Hindlimb muscle (tissue), 1 donor: Measurements from ENCODE around the gene PLXDC2. TPM values are rescaled to one million over a fixed set of nuclear protein-coding genes. Genes with fewer than 3 reads are reported as not detected.
A peak's percentile ranks its signal among the peaks of the same experiment; 100 is the strongest.
"Not testable (repeated sequence)": the region's sequence is repeated elsewhere in the genome, so short reads cannot be mapped to it uniquely, and the experiment has no call there.

Experiments used
- DNase-seq: peaks from one replicate; pipeline ENCODE4 v3.0.0-alpha.2; 2013
- polyA plus RNA-seq: library from polyadenylated mRNA; unstranded; fragments of 120-200 nt; gene quantifications from one replicate; pipeline ENCODE4 v1.2.1, GENCODE V29; 2013; ENCODE audit not compliant: insufficient read length

Gene PLXDC2
- polyA plus RNA-seq = 31.4 TPM

DNA sequence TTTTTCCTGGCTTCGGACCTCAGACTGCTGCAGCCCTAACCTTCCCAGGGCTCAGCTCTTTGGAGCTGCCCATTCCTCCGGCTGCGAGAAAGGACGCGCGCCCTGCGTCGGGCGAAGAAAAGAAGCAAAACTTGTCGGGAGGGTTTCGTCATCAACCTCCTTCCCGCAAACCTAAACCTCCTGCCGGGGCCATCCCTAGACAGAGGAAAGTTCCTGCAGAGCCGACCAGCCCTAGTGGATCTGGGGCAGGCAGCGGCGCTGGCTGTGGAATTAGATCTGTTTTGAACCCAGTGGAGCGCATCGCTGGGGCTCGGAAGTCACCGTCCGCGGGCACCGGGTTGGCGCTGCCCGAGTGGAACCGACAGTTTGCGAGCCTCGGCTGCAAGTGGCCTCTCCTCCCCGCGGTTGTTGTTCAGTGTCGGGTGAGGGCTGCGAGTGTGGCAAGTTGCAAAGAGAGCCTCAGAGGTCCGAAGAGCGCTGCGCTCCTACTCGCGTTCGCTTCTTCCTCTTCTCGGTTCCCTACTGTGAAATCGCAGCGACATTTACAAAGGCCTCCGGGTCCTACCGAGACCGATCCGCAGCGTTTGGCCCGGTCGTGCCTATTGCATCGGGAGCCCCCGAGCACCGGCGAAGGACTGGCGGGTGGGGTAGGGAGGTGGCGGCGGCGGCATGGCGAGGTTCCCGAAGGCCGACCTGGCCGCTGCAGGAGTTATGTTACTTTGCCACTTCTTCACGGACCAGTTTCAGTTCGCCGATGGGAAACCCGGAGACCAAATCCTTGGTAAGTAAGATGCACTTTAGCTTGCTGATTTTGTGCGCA, at the start of gene PLXDC2:
Gene PLXDC2 (plus strand): TSS at position 22 of the 820 bp plus-strand sequence.
- DNase-seq = peak; percentile 66

- no peak for DNase-seq
Observed at GRCh38 chr10:19767876-19768275, 48.4 kb upstream of the PLXDC2 start.

GRCh38 chr10:19769826-19770225, 46.4 kb upstream of the PLXDC2 start:
- DNase-seq = not testable (repeated sequence)

DNA sequence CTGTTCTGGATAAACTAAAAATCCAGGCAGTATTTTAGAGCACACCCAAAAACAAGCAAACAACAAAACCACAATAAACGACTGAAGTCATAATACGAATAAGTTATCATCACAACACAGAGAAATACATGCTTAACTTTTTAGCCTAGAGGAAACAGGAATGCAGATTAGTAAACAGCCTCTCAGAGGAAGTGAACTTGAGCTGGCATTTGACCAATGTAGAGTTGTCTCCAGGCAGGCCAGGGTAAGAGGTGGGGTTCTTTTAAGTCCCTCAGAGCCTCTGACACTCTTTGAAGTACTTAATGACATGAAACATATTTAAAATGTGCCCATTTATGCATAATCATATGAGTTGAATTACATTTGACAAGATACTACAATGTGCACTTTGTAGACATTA, 43.3 kb upstream of the PLXDC2 start:
- no peak for DNase-seq

GRCh38 chr10:19775296-19775695, 40.9 kb upstream of the PLXDC2 start:
- DNase-seq = no peak

GRCh38 chr10:19777806-19778205, 38.4 kb upstream of the PLXDC2 start:
- no peak for DNase-seq

DNA sequence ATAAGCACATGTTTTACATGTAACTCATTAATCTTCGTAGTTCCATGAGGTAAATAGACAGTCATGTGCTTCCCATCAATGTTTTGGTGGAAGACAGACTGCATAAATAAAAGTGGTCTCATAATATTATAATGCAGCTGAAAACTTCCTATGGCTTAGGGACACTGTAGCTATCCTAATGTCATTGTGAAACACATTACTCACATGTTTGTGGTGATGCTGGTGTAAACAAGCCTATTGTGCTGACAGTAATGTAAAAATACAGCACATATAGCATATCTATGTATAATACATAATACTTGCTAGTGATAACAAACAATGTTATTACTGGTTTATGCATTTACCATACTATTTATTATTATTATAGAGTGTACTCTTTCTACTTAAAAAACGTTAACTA, 37.2 kb upstream of the PLXDC2 start:
- no peak for DNase-seq

GRCh38 chr10:19782430-19783089, 33.7 kb upstream of the PLXDC2 start:
- no peak for DNase-seq

DNA sequence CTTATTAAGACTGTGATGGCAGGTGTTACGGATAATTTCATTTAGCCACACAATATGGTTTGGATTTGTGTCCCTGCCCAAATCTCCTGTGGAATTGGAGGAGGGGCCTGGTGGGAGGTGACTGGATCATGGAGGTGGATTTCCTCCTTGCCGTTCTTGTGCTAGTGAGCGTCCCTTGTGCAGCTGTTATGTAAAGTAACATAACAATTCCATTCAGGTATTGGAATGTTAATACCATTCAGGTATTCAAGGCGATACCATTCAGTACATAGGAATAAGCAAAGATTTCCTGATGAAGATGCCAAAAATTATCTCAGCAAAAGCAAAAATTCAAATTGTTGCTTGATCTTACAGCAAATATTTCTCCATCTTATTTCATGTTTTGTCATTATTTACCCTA, 32.5 kb upstream of the PLXDC2 start:
- DNase-seq = no peak

DNA sequence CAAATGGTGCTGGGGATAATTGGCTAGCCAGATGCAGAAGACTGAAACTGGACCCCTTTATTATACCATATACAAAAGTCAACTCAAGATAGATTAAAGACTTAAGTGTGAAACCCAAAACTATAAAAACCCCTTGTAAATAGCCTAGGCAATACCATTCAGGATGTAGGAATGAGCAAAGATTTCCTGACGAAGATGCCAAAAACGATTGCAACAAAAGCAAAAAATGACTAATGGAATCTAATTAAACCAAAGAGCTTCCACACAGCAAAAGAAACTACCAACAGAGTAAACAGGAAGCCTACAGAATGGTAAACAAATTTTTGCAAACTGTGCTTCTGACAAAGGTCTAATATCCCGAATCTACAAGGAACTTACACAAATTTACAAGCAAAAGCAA, 30.9 kb upstream of the PLXDC2 start:
- no peak for DNase-seq

DNA sequence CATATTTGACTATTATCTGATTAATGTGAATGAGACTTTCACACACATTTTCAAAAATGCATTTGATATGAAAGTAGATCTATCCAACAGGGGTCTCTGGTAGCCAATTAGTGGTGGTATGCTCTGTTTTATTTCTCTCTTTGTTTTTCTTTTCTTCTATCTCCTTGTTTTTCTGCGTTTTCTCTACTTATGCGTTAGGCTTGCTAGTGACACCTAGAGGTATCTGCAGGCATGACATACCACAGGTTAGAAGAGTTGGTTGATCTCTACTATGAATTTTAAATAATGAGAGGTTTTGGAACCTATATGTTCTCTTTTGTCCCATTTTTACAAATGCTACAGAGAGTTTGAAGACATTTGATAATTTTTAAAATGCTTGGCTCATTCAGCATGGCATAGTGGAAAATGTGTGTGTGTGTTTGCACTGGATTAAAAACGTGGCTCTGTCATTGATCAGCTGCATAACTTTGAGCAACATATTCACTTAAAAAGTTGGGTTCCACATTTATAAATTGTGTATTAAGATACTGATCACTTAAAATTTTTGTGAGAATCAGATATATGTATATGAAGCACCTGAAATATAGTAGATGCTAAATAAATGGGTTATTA, 28.1 kb upstream of the PLXDC2 start:
- DNase-seq = no peak

DNA sequence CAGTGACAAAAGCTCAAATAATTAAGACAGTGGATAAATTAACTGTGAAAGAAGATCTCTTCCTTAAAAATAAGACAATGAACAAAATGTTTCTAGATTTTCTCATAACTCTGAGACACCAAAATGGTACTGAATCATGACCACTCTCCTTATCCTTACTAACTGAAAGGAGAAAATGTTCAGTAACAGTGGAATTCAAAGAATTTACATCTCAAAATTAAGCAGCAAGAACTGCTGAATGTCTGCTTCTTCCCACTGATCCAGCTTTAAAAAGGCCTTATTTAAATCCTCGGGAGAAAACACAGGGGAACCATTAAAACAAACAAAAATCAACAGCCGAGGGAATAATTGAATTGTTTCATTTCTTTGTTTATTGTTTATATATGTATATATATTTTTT, 27.3 kb upstream of the PLXDC2 start:
- DNase-seq = no peak

DNA sequence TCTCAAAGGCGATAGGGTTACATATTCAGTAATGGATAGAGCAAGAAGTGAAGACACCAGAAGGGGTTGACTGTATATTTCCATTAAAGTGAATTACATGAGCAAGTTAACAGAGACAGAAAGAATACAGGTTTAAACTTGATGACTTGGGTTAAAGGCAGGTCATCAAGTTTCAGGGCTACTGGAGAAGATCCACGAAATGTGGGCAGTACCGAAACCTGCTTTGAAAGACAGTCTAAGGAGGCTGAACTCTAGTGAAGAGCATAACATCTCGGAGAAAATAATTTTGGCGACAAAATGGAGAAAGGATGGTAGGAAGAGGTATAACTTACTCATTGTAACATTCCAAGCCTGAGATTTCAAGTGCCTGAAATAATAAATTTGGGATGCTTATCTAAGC, 26.6 kb upstream of the PLXDC2 start:
- no peak for DNase-seq

- no peak for DNase-seq
Observed at GRCh38 chr10:19791032-19791431, 25.2 kb upstream of the PLXDC2 start.

GRCh38 chr10:19795684-19796083, 20.5 kb upstream of the PLXDC2 start:
- DNase-seq = no peak

- no peak for DNase-seq
Observed at GRCh38 chr10:19800161-19800560, 16.1 kb upstream of the PLXDC2 start.

DNA sequence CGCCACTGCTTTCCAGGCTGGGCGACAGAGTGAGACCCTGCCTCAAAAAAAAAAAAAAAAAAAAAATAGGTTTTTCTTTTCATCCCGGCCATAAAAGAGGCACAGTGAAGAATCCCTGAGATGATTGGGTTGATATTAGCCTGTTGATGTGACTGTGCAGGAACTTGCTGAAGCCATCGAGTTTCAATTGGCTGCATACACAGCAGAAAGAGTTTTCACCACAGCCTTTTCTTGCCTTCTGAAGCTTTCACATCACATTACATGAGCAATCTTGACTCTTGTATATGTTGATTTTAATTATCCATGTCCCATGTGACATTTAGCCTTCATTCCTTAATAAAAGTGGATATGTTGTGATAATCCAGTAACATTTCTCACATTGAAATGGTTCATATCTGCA, 14.9 kb upstream of the PLXDC2 start:
- DNase-seq = no peak

- no peak for DNase-seq
Observed at GRCh38 chr10:19803676-19804075, 12.6 kb upstream of the PLXDC2 start.

DNA sequence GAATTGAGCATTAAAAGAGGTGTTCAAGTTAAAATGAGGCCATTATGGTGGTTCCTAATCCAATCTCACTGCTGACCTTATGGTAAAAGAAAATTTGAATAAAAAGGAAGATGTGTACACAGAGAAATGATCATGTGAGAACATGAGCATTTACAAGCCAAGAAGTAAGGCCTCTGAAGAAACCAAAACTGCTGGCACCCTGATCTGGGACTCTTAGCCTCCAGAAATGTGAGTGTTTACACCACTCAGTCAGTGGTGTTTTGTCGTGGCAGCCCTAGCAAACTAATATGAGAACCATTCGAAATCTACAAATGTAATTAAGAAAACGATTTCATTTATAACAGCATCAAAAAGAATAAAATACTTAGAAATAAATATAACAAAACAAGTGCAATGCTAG, 6.8 kb upstream of the PLXDC2 start:
- DNase-seq = no peak

DNA sequence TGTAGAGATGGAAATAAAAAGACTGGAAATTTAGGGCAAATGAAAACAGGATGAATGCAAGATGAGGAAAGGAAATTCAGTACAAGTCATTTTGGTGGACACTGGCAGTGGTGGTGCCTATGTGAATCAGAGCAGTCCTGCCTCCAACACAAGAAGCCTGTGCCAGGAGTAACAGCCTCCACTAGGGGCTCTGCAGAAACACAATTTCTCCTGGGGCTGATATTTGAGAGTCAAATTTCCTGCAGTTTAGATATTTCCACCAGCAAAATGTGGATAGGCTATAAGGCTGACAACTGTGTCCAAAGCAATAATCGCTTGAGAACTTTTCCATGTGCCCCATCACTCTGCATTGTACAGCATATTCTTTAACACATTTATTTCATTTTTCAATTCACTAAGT, 4.7 kb upstream of the PLXDC2 start:
- DNase-seq = no peak

GRCh38 chr10:19812976-19813375, 3.3 kb upstream of the PLXDC2 start:
- DNase-seq = no peak

DNA sequence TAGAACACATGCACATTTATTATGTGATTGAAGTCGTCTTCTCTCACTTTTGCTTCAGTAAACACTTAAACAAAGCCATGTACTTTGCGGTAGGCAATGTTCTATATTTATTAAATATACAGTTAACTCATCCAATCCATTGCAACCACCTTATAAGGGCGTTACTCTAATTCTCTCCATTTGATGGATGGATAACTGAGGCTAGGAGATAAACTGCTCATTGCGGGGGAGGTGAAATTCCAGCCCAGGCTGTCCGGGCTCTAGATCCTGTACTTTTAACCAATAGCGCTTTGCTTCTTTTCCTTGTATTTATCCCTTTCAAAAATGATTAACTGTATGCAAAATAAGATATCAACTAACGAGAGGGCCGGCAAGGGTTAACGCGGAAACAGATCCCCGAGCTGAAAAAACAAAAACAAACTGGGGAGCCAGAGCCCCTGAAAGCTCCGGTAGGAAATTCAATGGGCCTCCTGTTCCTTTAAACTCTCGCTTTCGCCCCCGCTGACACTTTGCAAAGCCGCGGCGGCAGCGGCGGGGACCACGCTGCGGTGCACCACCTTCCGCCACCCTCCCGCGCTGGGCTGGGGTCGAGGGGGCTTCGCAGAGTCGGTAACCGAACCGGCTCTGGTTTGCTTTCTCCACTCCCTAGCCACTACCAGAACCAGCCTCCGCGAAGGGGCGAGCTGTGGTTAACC, 1.0 kb upstream of the PLXDC2 start:
- DNase-seq = peak; percentile 69

DNA sequence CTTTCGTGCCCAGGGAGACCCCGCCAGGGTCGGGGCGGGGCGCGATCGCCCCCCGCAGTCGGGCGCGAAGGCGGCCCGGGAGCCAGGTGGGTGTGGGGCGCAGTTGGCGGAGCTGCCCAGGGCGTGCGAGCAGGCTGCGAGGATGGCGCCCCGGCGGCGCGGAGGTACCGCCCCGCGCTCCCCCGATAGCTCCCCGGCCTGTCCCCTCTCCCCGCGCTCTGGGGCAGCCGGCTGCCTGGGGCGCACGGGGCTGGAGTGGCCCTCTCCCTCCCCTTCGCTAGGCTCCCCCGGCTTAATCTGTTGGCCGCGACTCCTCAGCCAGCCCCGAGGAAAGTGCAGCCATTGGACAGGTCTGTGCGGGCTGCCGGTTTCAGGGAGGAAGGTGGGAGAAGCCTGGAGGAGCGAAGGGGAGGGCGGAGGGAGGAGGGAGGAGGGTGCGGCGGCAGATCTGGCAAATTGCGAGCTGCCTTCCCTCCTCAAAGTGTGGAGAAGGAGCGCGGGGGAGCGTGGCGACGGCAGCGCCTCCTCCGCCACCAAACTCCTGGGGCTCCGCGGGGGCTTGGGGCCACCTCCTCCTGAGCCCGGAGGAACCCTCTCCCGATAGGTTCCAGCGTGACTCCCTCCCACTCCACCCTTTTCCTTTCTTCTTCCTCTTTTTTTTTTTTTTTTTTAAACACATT, 361 bp upstream of the PLXDC2 start:
- DNase-seq = peak; percentile 88
